HS-27A (cell line): ENCODE data around the gene HNRNPA1L2.
"Not testable (repeated sequence)": the region's sequence is repeated elsewhere in the genome, so short reads cannot be mapped to it uniquely, and the experiment has no call there.

Experiments used
- DNase-seq: peaks from one replicate; pipeline ENCODE4 v3.0.0-alpha.2; 2012; ENCODE audit warnings: low read depth, missing footprints

Gene HNRNPA1L2

GRCh38 chr13:52642131-52642530, at the start of gene HNRNPA1L2:
Gene HNRNPA1L2, plus strand, starts transcription at chr13:52642431. Its CDS starts 62 bp downstream, at chr13:52642493.
- DNase-seq: no peak

GRCh38 chr13:52593175-52593574, 49.1 kb upstream of the HNRNPA1L2 start:
- not testable (repeated sequence) for DNase-seq

GRCh38 chr13:52593812-52594211, 48.4 kb upstream of the HNRNPA1L2 start:
- DNase-seq: not testable (repeated sequence)

- not testable (repeated sequence) for DNase-seq
These were observed 47.9 kb upstream of the HNRNPA1L2 start for GRCh38 chr13:52594295-52594694.

GRCh38 chr13:52597676-52598075, 44.6 kb upstream of the HNRNPA1L2 start:
- DNase-seq: no peak

- DNase-seq: no peak
These were observed 43.0 kb upstream of the HNRNPA1L2 start for GRCh38 chr13:52599037-52599847.

GRCh38 chr13:52599848-52600603, 42.2 kb upstream of the HNRNPA1L2 start:
- DNase-seq: no peak

- no peak for DNase-seq
These were observed 41.6 kb upstream of the HNRNPA1L2 start for GRCh38 chr13:52600666-52601065.

- not testable (repeated sequence) for DNase-seq
These were observed 38.9 kb upstream of the HNRNPA1L2 start for GRCh38 chr13:52603316-52603715.

- DNase-seq: not testable (repeated sequence)
These were observed 36.1 kb upstream of the HNRNPA1L2 start for GRCh38 chr13:52606126-52606525.

- not testable (repeated sequence) for DNase-seq
These were observed 35.4 kb upstream of the HNRNPA1L2 start for GRCh38 chr13:52606795-52607194.

- not testable (repeated sequence) for DNase-seq
These were observed 34.0 kb upstream of the HNRNPA1L2 start for GRCh38 chr13:52608184-52608583.

- DNase-seq: not testable (repeated sequence)
These were observed 33.1 kb upstream of the HNRNPA1L2 start for GRCh38 chr13:52609013-52609606.

- not testable (repeated sequence) for DNase-seq
These were observed 32.1 kb upstream of the HNRNPA1L2 start for GRCh38 chr13:52610158-52610557.

- DNase-seq: no peak
These were observed 27.0 kb upstream of the HNRNPA1L2 start for GRCh38 chr13:52615134-52615801.

GRCh38 chr13:52615812-52616211, 26.4 kb upstream of the HNRNPA1L2 start:
- no peak for DNase-seq

GRCh38 chr13:52617070-52618060, 24.9 kb upstream of the HNRNPA1L2 start:
- DNase-seq: peak; percentile 57

GRCh38 chr13:52631083-52631690, 11.0 kb upstream of the HNRNPA1L2 start:
- DNase-seq: not testable (repeated sequence)

GRCh38 chr13:52638666-52639328, 3.4 kb upstream of the HNRNPA1L2 start:
- DNase-seq: no peak

GRCh38 chr13:52644108-52644507, 1.9 kb downstream of the HNRNPA1L2 start:
- DNase-seq: no peak
